Measurements from ENCODE around the gene SDR42E2. TPM values are rescaled to one million over a fixed set of nuclear protein-coding genes. Genes with fewer than 3 reads are reported as not detected.

SDR42E2 gene
- total RNA-seq: not detected

- Histone ChIP-seq H3K4me3 (peak within 1 kb of the TSS; percentile 1), H3K4me1 (no peaks in the 10 kb centered on the region), H3K36me3 (no peaks in the 10 kb centered on the region), H3K9me3 (no peaks in the 10 kb centered on the region), H3K27me3 (no peaks in the 10 kb centered on the region), H3K27ac (no peak within 1 kb of the TSS), H3K9ac (ENCODE audit: low read depth in 2 of 2, low read length in 2 of 2) (no peak within 1 kb of the TSS)
- TF ChIP-seq CTCF (IDR thresholded peaks at IDR 0.05): no peak
- DNase-seq: peak; percentile 40
- intact Hi-C loops (cut with DNase I): no loop called here
Measured at GRCh38 chr16:22161999-22162655, at the start of gene SDR42E2. Gene SDR42E2 (plus strand): TSS chr16:22162506. CDS start chr16:22165583, 3,077 bp downstream.

GRCh38 chr16:22116095-22116700 is 46.1 kb upstream of the SDR42E2 start:
- H3K4me1 ChIP-seq: no peaks in the 10 kb centered on the region
- no peak overlapping the region for H3K9ac ChIP-seq (ENCODE audit: low read depth in 2 of 2, low read length in 2 of 2)
- H3K36me3 ChIP-seq: no peaks in the 10 kb centered on the region
- no peaks in the 10 kb centered on the region for H3K9me3 ChIP-seq
- no peak overlapping the region for H3K27ac ChIP-seq
- no peak for TF ChIP-seq CTCF (IDR thresholded peaks at IDR 0.05)
- intact Hi-C loops (cut with DNase I): no loop called here
- H3K27me3 ChIP-seq: no peaks in the 10 kb centered on the region
- DNase-seq: no peak
- H3K4me3 ChIP-seq: no peak overlapping the region

GRCh38 chr16:22117609-22118008 is 44.7 kb upstream of the SDR42E2 start:
- no peak overlapping the region for H3K27ac ChIP-seq
- no peak overlapping the region for H3K4me3 ChIP-seq
- H3K9me3 ChIP-seq: no peaks in the 10 kb centered on the region
- intact Hi-C loops (cut with DNase I): no loop called here
- no peak for DNase-seq
- no peaks in the 10 kb centered on the region for H3K4me1 ChIP-seq
- no peak overlapping the region for H3K9ac ChIP-seq (ENCODE audit: low read depth in 2 of 2, low read length in 2 of 2)
- no peak for TF ChIP-seq CTCF (IDR thresholded peaks at IDR 0.05)
- H3K36me3 ChIP-seq: no peaks in the 10 kb centered on the region
- H3K27me3 ChIP-seq: no peaks in the 10 kb centered on the region

- DNase-seq: no peak
- Histone ChIP-seq H3K4me1 (no peaks in the 10 kb centered on the region), H3K9me3 (no peaks in the 10 kb centered on the region), H3K9ac (ENCODE audit: low read depth in 2 of 2, low read length in 2 of 2) (no peak overlapping the region), H3K4me3 (no peak overlapping the region), H3K27ac (no peak overlapping the region), H3K36me3 (no peaks in the 10 kb centered on the region), H3K27me3 (no peaks in the 10 kb centered on the region)
- intact Hi-C loops (cut with DNase I): no loop called here
- TF ChIP-seq CTCF (IDR thresholded peaks at IDR 0.05): no peak
Measured at GRCh38 chr16:22120440-22120839, 41.9 kb upstream of the SDR42E2 start.

DNA sequence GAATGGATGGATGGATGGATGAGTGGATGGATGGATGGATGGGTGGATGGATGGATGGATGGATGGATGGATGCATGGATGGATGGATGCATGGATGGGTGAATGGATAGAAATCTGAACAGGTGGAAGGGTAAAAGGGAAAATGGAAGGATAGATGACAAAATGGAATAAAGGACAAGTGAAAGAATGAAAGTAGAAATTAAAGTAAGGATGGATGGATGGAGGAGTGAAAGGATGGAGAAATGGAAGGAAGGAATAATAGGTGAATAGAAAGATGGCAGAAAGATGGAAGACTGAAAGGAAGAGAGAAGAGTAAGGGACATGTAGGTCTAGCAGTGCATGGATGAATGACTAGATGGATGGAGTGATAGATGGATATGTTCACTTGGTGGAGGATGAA is 40.1 kb upstream of the SDR42E2 start:
- intact Hi-C loops (cut with DNase I): no loop called here
- no peak overlapping the region for H3K27ac ChIP-seq
- no peak for TF ChIP-seq CTCF (IDR thresholded peaks at IDR 0.05)

More for the DNA sequence above, 40.1 kb upstream of the SDR42E2 start:
- no peaks in the 10 kb centered on the region for H3K4me1 ChIP-seq
- no peaks in the 10 kb centered on the region for H3K9me3 ChIP-seq
- H3K36me3 ChIP-seq: no peaks in the 10 kb centered on the region
- DNase-seq: no peak
- no peak overlapping the region for H3K9ac ChIP-seq (ENCODE audit: low read depth in 2 of 2, low read length in 2 of 2)
- H3K27me3 ChIP-seq: no peaks in the 10 kb centered on the region
- no peak overlapping the region for H3K4me3 ChIP-seq

Measured in colonic mucosa (tissue), 4 donors.